HEK293 (cell line): Measurements from ENCODE around the gene ADAM8.

Experiments
- CTCF ChIA-PET: fragments of 350-600 bp; formaldehyde crosslinking; extraction: SDS; loops from one replicate; lab custom pipeline; 2021; ENCODE audit warnings: antibody characterized with exemption; lab: Yijun Ruan, JAX
- POLR2A ChIA-PET: fragments of 300-600 bp; formaldehyde crosslinking; extraction: SDS; loops from one replicate; lab custom pipeline; 2020; ENCODE audit warnings: antibody characterized with exemption, inconsistent platforms; lab: Yijun Ruan, JAX
- H3K27ac ChIP-seq: fragments of 200-500 bp; sonication (Bioruptor generic); 2 replicates; pipeline ENCODE4 v1.5.1; 2014; ENCODE audit warnings: low read depth, low read length, control low read depth, inconsistent platforms; ENCODE audit errors: extremely low read depth
- H3K36me3 ChIP-seq, 2 experiments: fragments of 200-500 bp in 1 of 2; sonication (Bioruptor generic) in 1 of 2; 1 replicate in 1 of 2; 2 replicates in 1 of 2; pipeline ENCODE4 v1.5.1; 2014 to 2017; ENCODE audit warnings: inconsistent platforms in 2 of 2, low read length in 2 of 2; ENCODE audit not compliant: control insufficient read depth in 2 of 2, insufficient read depth in 1 of 2
- H3K4me1 ChIP-seq: fragments of 200-500 bp; sonication (Bioruptor generic); 2 replicates; pipeline ENCODE4 v1.5.1; 2014; ENCODE audit warnings: mild to moderate bottlenecking, low read length, inconsistent platforms; ENCODE audit not compliant: control insufficient read depth, insufficient read depth
- H3K4me3 ChIP-seq: 2 replicates; pipeline ENCODE4 v1.5.1; 2011; ENCODE audit warnings: low read depth, mild to moderate bottlenecking, control low read depth, low read length, moderate library complexity
- H3K9me3 ChIP-seq: fragments of 200-500 bp; sonication (Bioruptor generic); 2 replicates; pipeline ENCODE4 v1.5.1; 2014; ENCODE audit warnings: low read depth, low read length, inconsistent platforms; ENCODE audit not compliant: control insufficient read depth, insufficient read depth
- HOXA7 ChIP-seq: sonication (generic); formaldehyde crosslinking; IDR thresholded peaks from 2 replicates; pipeline ENCODE4 v1.8.1; 2022; ENCODE audit warnings: missing genetic modification reagents, borderline replicate concordance
- PRDM2 ChIP-seq: fragments of 450-650 bp; formaldehyde crosslinking; IDR thresholded peaks from 2 replicates; pipeline ENCODE4 v1.5.1; 2016; ENCODE audit warnings: missing biosample characterization, missing genetic modification characterization, borderline replicate concordance
- PRDM6 ChIP-seq: fragments of 450-650 bp; formaldehyde crosslinking; IDR thresholded peaks from 2 replicates; pipeline ENCODE4 v1.5.1; 2017; ENCODE audit warnings: missing biosample characterization, missing genetic modification characterization
- REPIN1 ChIP-seq: fragments of 450-650 bp; formaldehyde crosslinking; IDR thresholded peaks from 2 replicates; pipeline ENCODE4 v1.5.1; 2017; ENCODE audit warnings: missing biosample characterization, missing genetic modification characterization, low read depth
- TRIM28 ChIP-seq: IDR thresholded peaks from 2 replicates; pipeline ENCODE4 v1.6.1; 2011; ENCODE audit warnings: low read length, control low read depth, borderline replicate concordance
- ZBTB20 ChIP-seq: fragments of 450-650 bp; formaldehyde crosslinking; IDR thresholded peaks from 2 replicates; pipeline ENCODE4 v1.5.1; 2016; ENCODE audit warnings: missing biosample characterization, missing genetic modification characterization
- ZBTB21 ChIP-seq: fragments of 450-650 bp; formaldehyde crosslinking; IDR thresholded peaks from 2 replicates; pipeline ENCODE4 v1.5.1; 2017; ENCODE audit warnings: missing biosample characterization, missing genetic modification characterization
- ZBTB26 ChIP-seq: fragments of 450-650 bp; formaldehyde crosslinking; optimal IDR thresholded peaks from 2 replicates; pipeline ENCODE3; 2016; ENCODE audit warnings: missing biosample characterization, mild to moderate bottlenecking, missing genetic modification characterization
- ZBTB44 ChIP-seq: fragments of 450-650 bp; IDR thresholded peaks from 2 replicates; pipeline ENCODE4 v1.5.1; 2018; ENCODE audit warnings: missing biosample characterization, mild to moderate bottlenecking, missing genetic modification characterization
- ZBTB8A ChIP-seq: fragments of 450-650 bp; formaldehyde crosslinking; IDR thresholded peaks from 2 replicates; pipeline ENCODE4 v1.5.1; 2016; ENCODE audit warnings: missing biosample characterization, missing genetic modification characterization
- ZNF155 ChIP-seq: fragments of 450-650 bp; formaldehyde crosslinking; IDR thresholded peaks from 2 replicates; pipeline ENCODE4 v1.5.1; 2016; ENCODE audit warnings: missing biosample characterization, missing genetic modification characterization
- ZNF169 ChIP-seq: fragments of 450-650 bp; formaldehyde crosslinking; IDR thresholded peaks from 2 replicates; pipeline ENCODE4 v1.5.1; 2016; ENCODE audit warnings: missing biosample characterization, missing genetic modification characterization
- ZNF274 ChIP-seq, 2 experiments: fragments of 200-500 bp in 1 of 2; fragments of 450-650 bp in 1 of 2; sonication (Bioruptor generic) in 1 of 2; formaldehyde crosslinking in 1 of 2; IDR thresholded peaks; 2 replicates each; pipeline versions ENCODE4 v1.5.1 to v1.6.1; 2014 to 2016; ENCODE audit warnings: borderline replicate concordance in 1 of 2, inconsistent platforms in 1 of 2, low read length in 1 of 2, missing biosample characterization in 1 of 2, missing genetic modification characterization in 1 of 2
- ZNF335 ChIP-seq: fragments of 450-650 bp; formaldehyde crosslinking; conservative IDR thresholded peaks from 2 replicates; pipeline ENCODE4 v1.5.1; 2016; ENCODE audit warnings: missing biosample characterization, missing genetic modification characterization
- ZNF341 ChIP-seq: fragments of 450-650 bp; formaldehyde crosslinking; IDR thresholded peaks from 2 replicates; pipeline ENCODE4; 2016; ENCODE audit warnings: low read depth, missing biosample characterization, missing genetic modification characterization
- ZNF362 ChIP-seq: fragments of 450-650 bp; formaldehyde crosslinking; IDR thresholded peaks from 2 replicates; pipeline ENCODE4 v1.5.1; 2016; ENCODE audit warnings: missing biosample characterization, missing genetic modification characterization
- ZNF585B ChIP-seq: fragments of 450-650 bp; formaldehyde crosslinking; IDR thresholded peaks from 2 replicates; pipeline ENCODE4 v1.5.1; 2016; ENCODE audit warnings: missing biosample characterization, missing genetic modification characterization
- ZNF600 ChIP-seq: fragments of 450-650 bp; formaldehyde crosslinking; IDR thresholded peaks from 2 replicates; pipeline ENCODE4 v1.5.1; 2016; ENCODE audit warnings: missing biosample characterization, missing genetic modification characterization
- ZNF658 ChIP-seq: fragments of 450-650 bp; formaldehyde crosslinking; IDR thresholded peaks from 2 replicates; pipeline ENCODE4; 2016; ENCODE audit warnings: missing biosample characterization, missing genetic modification characterization
- ZNF76 ChIP-seq: fragments of 450-650 bp; formaldehyde crosslinking; IDR thresholded peaks from 2 replicates; pipeline ENCODE4; 2016; ENCODE audit warnings: low read depth, missing biosample characterization, missing genetic modification characterization, borderline replicate concordance

Gene ADAM8

GRCh38 chr10:133297504-133297903, 20.8 kb upstream of the ADAM8 start:
- Histone ChIP-seq H3K27ac (no peak overlapping the region), H3K4me1 (no peaks in the 10 kb centered on the region), H3K9me3 (no peaks in the 10 kb centered on the region), H3K36me3 (peaks cover 28 to 97% of the 10 kb centered on the region in 2 experiments; a peak in 2 of 3 replicates)
- ChIA-PET POLR2A (no interaction called here), CTCF (no interaction called here)
- TF ChIP-seq PRDM6 (tag by site-specific recombination) (no peak), ZNF169 (no peak), ZNF76 (tag by site-specific recombination) (no peak), ZBTB20 (tag by site-specific recombination) (no peak), ZBTB21 (tag by site-specific recombination) (no peak), ZBTB26 (no peak), ZNF658 (tag by site-specific recombination) (no peak)
- TF ChIP-seq, all 188 proteins: peak for 0
- H3K4me3 ChIP-seq, result no peak overlapping the region

GRCh38 chr10:133295426-133296320, 19.0 kb upstream of the ADAM8 start:
- ChIA-PET POLR2A (no interaction called here), CTCF (interaction anchor here (0.7 to 2.0 kb wide), 3 partner anchors 9 to 30 kb away, joined by 3 to 6 read pairs (median 3); no protein-coding TSS in a partner anchor)
- H3K4me3 ChIP-seq, result no peak overlapping the region
- no peak for TF ChIP-seq HOXA7 (CRISPR knock-in tag)
- no peak for TF ChIP-seq ZNF600 (tag by site-specific recombination)
- TF ChIP-seq ZBTB8A (tag by site-specific recombination), result no peak
- TF ChIP-seq ZNF155 (tag by site-specific recombination), result no peak
- no peak for TF ChIP-seq TRIM28
- TF ChIP-seq ZNF335 (tag by site-specific recombination), result no peak
- no peak for TF ChIP-seq ZNF585B (tag by site-specific recombination)
- no peak for TF ChIP-seq ZBTB44
- TF ChIP-seq REPIN1 (tag by site-specific recombination), result no peak
- no peak for TF ChIP-seq ZNF341 (tag by site-specific recombination)
- TF ChIP-seq PRDM2, result no peak
- no peak for TF ChIP-seq ZNF362 (tag by site-specific recombination)
- TF ChIP-seq ZNF274 (IDR thresholded peaks at IDR 0.05; ENCODE audit: low read length), result no peak
- TF ChIP-seq ZNF274 (tag by site-specific recombination; IDR thresholded peaks at IDR 0.05; ENCODE audit: borderline replicate concordance), result no peak

More at GRCh38 chr10:133295426-133296320, 19.0 kb upstream of the ADAM8 start:
- peaks cover 24 to 90% of the 10 kb centered on the region in 2 experiments; a peak in 2 of 3 replicates for H3K36me3 ChIP-seq
- no peaks in the 10 kb centered on the region for H3K4me1 ChIP-seq
- no peak overlapping the region for H3K27ac ChIP-seq
- H3K9me3 ChIP-seq, result no peaks in the 10 kb centered on the region
